Liver (tissue), 9 donors: ENCODE data around the gene TUBB1. TPM values are rescaled to one million over a fixed set of nuclear protein-coding genes. Genes with fewer than 3 reads are reported as not detected.

Experiments used
- DNase-seq: peaks from one replicate; pipeline ENCODE4 v3.0.0-alpha.2; 2017; ENCODE audit warnings: low spot score
- H3K27ac ChIP-seq, 2 donors: one replicate each; pipeline ENCODE4 v1.7.0; 2013; ENCODE audit warnings: inconsistent platforms in 2 of 2, low read length in 2 of 2, control low read depth in 1 of 2, low read depth in 1 of 2, mild to moderate bottlenecking in 1 of 2
- H3K27me3 ChIP-seq, 4 donors: one replicate each; pipeline versions ENCODE4 v1.6.1 to v1.7.0; 2013; ENCODE audit warnings: low read length in 3 of 4, inconsistent platforms in 1 of 4, mild to moderate bottlenecking in 1 of 4, moderate library complexity in 1 of 4; ENCODE audit not compliant: control insufficient read depth in 4 of 4, insufficient read depth in 4 of 4
- H3K36me3 ChIP-seq, 4 donors: one replicate each; pipeline versions ENCODE4 v1.6.1 to v1.7.0; 2013; ENCODE audit warnings: low read length in 3 of 4, mild to moderate bottlenecking in 3 of 4, low read depth in 1 of 4, moderate library complexity in 1 of 4; ENCODE audit not compliant: control insufficient read depth in 4 of 4, insufficient read depth in 3 of 4
- H3K4me1 ChIP-seq, 4 donors: one replicate each; pipeline versions ENCODE4 v1.6.1 to v1.7.0; 2013; ENCODE audit warnings: low read length in 3 of 4, mild to moderate bottlenecking in 3 of 4, moderate library complexity in 1 of 4; ENCODE audit not compliant: control insufficient read depth in 4 of 4, insufficient read depth in 4 of 4
- H3K4me3 ChIP-seq, 3 donors: one replicate each; pipeline versions ENCODE4 v1.6.1 to v1.7.0; 2013; ENCODE audit warnings: low read length in 3 of 3, control low read depth in 1 of 3, low read depth in 1 of 3, mild to moderate bottlenecking in 1 of 3
- H3K9ac ChIP-seq, 2 donors: one replicate each; pipeline ENCODE4 v1.7.0; 2013; ENCODE audit warnings: low read length in 2 of 2, mild to moderate bottlenecking in 2 of 2, moderate library complexity in 2 of 2, control low read depth in 1 of 2, low read depth in 1 of 2
- H3K9me3 ChIP-seq, 4 donors: one replicate each; pipeline versions ENCODE4 v1.6.1 to v1.7.0; 2013; ENCODE audit warnings: low read length in 3 of 4; ENCODE audit not compliant: control insufficient read depth in 4 of 4
- CTCF ChIP-seq: fragments of 150-350 bp; IDR thresholded peaks from 2 replicates; pipeline ENCODE4 v1.5.1; 2017; ENCODE audit warnings: improper control_type of control experiment, low read depth, low read length; ENCODE audit not compliant: missing input control
- EGR1 ChIP-seq, 2 donors: IDR thresholded peaks; 2 replicates each; pipeline ENCODE4 v1.6.1; 2016 to 2018; ENCODE audit warnings: antibody characterized with exemption in 2 of 2, low read depth in 2 of 2
- FOXA1 ChIP-seq: IDR thresholded peaks from 2 replicates; pipeline ENCODE4 v1.6.1; 2016; ENCODE audit warnings: antibody characterized with exemption
- FOXA2 ChIP-seq: IDR thresholded peaks from 2 replicates; pipeline ENCODE4 v1.6.1; 2016; ENCODE audit warnings: antibody characterized with exemption
- GABPA ChIP-seq, 2 donors: IDR thresholded peaks in 1 of 2; conservative IDR thresholded peaks in 1 of 2; 2 replicates each; pipeline ENCODE4 v1.6.1; 2016; ENCODE audit warnings: antibody characterized with exemption in 2 of 2, mild to moderate bottlenecking in 1 of 2, moderate library complexity in 1 of 2
- HNF4G ChIP-seq: IDR thresholded peaks from 2 replicates; pipeline ENCODE4 v1.6.1; 2016; ENCODE audit warnings: antibody characterized with exemption
- MAX ChIP-seq: IDR thresholded peaks from 2 replicates; pipeline ENCODE4 v1.6.1; 2016; ENCODE audit warnings: antibody characterized with exemption
- NR2F2 ChIP-seq: IDR thresholded peaks from 2 replicates; pipeline ENCODE4 v1.6.1; 2016; ENCODE audit warnings: antibody characterized with exemption
- RAD21 ChIP-seq, 2 donors: IDR thresholded peaks; 2 replicates each; pipeline ENCODE4 v1.6.1; 2016; ENCODE audit warnings: antibody characterized with exemption in 2 of 2, mild to moderate bottlenecking in 2 of 2
- REST ChIP-seq: IDR thresholded peaks from 2 replicates; pipeline ENCODE4 v1.6.1; 2016; ENCODE audit warnings: antibody characterized with exemption, mild to moderate bottlenecking
- RXRA ChIP-seq, 2 donors: IDR thresholded peaks; 2 replicates each; pipeline ENCODE4 v1.6.1; 2017 to 2018; ENCODE audit warnings: antibody characterized with exemption in 2 of 2, mild to moderate bottlenecking in 1 of 2
- SP1 ChIP-seq: IDR thresholded peaks from 2 replicates; pipeline ENCODE4 v1.6.1; 2018; ENCODE audit warnings: antibody characterized with exemption, mild to moderate bottlenecking
- YY1 ChIP-seq: IDR thresholded peaks from 2 replicates; pipeline ENCODE4 v1.6.1; 2016; ENCODE audit warnings: antibody characterized with exemption, mild to moderate bottlenecking
- ZBTB33 ChIP-seq: IDR thresholded peaks from 2 replicates; pipeline ENCODE4 v1.6.1; 2016; ENCODE audit warnings: antibody characterized with exemption
- WGBS: extraction: QIAGEN DNeasy Blood & Tissue Kit; methylation state at CpG from one replicate; pipeline ENCODE4 v1.1.7; 2013; 5-methylcytosine and 5-hydroxymethylcytosine counted together
- polyA plus RNA-seq, 2 donors: library from polyadenylated mRNA; stranded (reverse) in 1 of 2; unstranded in 1 of 2; fragments of 200-250 nt in 1 of 2; fragments of >200 nt in 1 of 2; fragmentation: Nextera tagmentation in 1 of 2; extraction: Ambion mirVana in 1 of 2; gene quantifications; one replicate each; pipeline versions ENCODE4 v1.2.1 to v1.2.3, GENCODE V29; 2013 to 2015
- total RNA-seq, 2 donors: library from RNA; depleted of rRNA; stranded (reverse); fragments of >200 nt; gene quantifications; one replicate each; pipeline ENCODE4 v1.2.3, GENCODE V29; 2014
- donor health status: healthy.
- donor health status: healthy.
- donor health status: healthy.
- donor health status: healthy.
- donor health status: healthy.

TUBB1 gene
- total and polyA plus RNA-seq, 4 donors = 0.17 to 59.5 (median 0.24) TPM

- Histone ChIP-seq H3K9me3 (no peaks in the 10 kb centered on the region), H3K36me3 (peaks cover 0 to 8% (median 2%) of the 10 kb centered on the region in 4 donors), H3K4me3 (no peak overlapping the region), H3K9ac (no peak overlapping the region), H3K4me1 (peaks cover 0 to 6% (median 4%) of the 10 kb centered on the region in 4 donors), H3K27me3 (no peaks in the 10 kb centered on the region), H3K27ac (no peak overlapping the region)
- no peak for DNase-seq
- WGBS = 95% methylated on average over 10 of the region's 10 CpGs
- no peak for TF ChIP-seq FOXA1
- TF ChIP-seq HNF4G = no peak
- TF ChIP-seq FOXA2 = no peak
- TF ChIP-seq YY1 = no peak
- no peak for TF ChIP-seq RAD21 (IDR thresholded peaks at IDR 0.05)
- TF ChIP-seq GABPA (IDR thresholded peaks at IDR 0.05 in 1 of 2, conservative IDR thresholded peaks at IDR 0.05 in 1 of 2) = no peak
- TF ChIP-seq EGR1 (IDR thresholded peaks at IDR 0.05; ENCODE audit: low read depth in 2 of 2) = no peak
- TF ChIP-seq CTCF = no peak
- no peak for TF ChIP-seq REST
- TF ChIP-seq RXRA (IDR thresholded peaks at IDR 0.05) = no peak
- no peak for TF ChIP-seq NR2F2
- no peak for TF ChIP-seq SP1
- no peak for TF ChIP-seq MAX
These were observed 412 bp upstream of the TUBB1 start for GRCh38 chr20:59018817-59019216.

- Histone ChIP-seq H3K4me3 (no peak overlapping the region), H3K27ac (no peak overlapping the region), H3K9ac (no peak overlapping the region), H3K27me3 (no peaks in the 10 kb centered on the region), H3K9me3 (no peaks in the 10 kb centered on the region), H3K36me3 (peaks cover 2 to 22% (median 9%) of the 10 kb centered on the region in 4 donors), H3K4me1 (peaks cover 3 to 11% (median 7%) of the 10 kb centered on the region in 4 donors)
- WGBS = 89% methylated on average over 5 of the region's 5 CpGs
- no peak for TF ChIP-seq CTCF
- no peak for TF ChIP-seq RXRA (IDR thresholded peaks at IDR 0.05)
- TF ChIP-seq ZBTB33 = no peak
- no peak for TF ChIP-seq GABPA (IDR thresholded peaks at IDR 0.05 in 1 of 2, conservative IDR thresholded peaks at IDR 0.05 in 1 of 2)
- no peak for DNase-seq
These were observed 1.8 kb downstream of the TUBB1 start for GRCh38 chr20:59020938-59021551.
